ENCODE data around the gene C1QB. TPM values are rescaled to one million over a fixed set of nuclear protein-coding genes. Genes with fewer than 3 reads are reported as not detected.

The C1QB gene
- total and polyA plus RNA-seq, 9 of the 15 experiments (the other 6 are each of a cell fraction or from before 2014, with no cell fraction given): 0.55 TPM; not detected in 8

- CTCF ChIA-PET (ENCODE audit: low intra/inter-chr PET ratio): interaction anchor here (6.1 kb wide), 1 partner anchor 216 kb away, joined by 96 read pairs; no protein-coding TSS in a partner anchor
- Histone ChIP-seq H3K27ac (ENCODE audit: extremely low read depth, low read depth, low read length) (no peak overlapping the region), H3K9me3 (replicated peaks; ENCODE audit: control insufficient read depth, insufficient read depth, low read depth, low read length) (no peaks in the 10 kb centered on the region), H3K9me1 (ENCODE audit: control insufficient read depth, insufficient read depth, low read length) (no peaks in the 10 kb centered on the region), H3K36me3 (ENCODE audit: control insufficient read depth, insufficient read depth, low read length) (no peaks in the 10 kb centered on the region), H3K9ac (ENCODE audit: insufficient read depth in 1 of 2, low read depth in 2 of 2, low read length in 2 of 2) (no peak overlapping the region), H3K27me3 (ENCODE audit: control insufficient read depth in 2 of 2, insufficient read depth in 2 of 2, low read length in 2 of 2) (peaks cover 0 to 35% of the 10 kb centered on the region in 2 experiments; a peak in 2 of 5 replicates), H2AFZ (ENCODE audit: low read depth, low read length) (no peak overlapping the region), H3K79me2 (ENCODE audit: control insufficient read depth, insufficient read depth, low read length) (no peaks in the 10 kb centered on the region), H3K4me2 (ENCODE audit: insufficient read depth, low read length) (no peak overlapping the region), H4K20me1 (replicated peaks; ENCODE audit: control insufficient read depth, insufficient read depth, low read length) (peaks cover 28% of the 10 kb centered on the region), H3K4me3 (no peak overlapping the region), H3K4me1 (replicated peaks in 1 of 2; ENCODE audit: control insufficient read depth in 2 of 2, insufficient read depth in 2 of 2, low read length in 2 of 2) (peaks cover 0 to 11% of the 10 kb centered on the region in 2 experiments; a peak in 3 of 5 replicates)
- no TSS peak for BruUV-seq (replicated peaks)
- 34% methylated on average over 23 of the region's 23 CpGs for WGBS (ENCODE audit: insufficient coverage, low coverage, missing lambda C conversion rate)
- FAIRE-seq (peak; percentile 58), DNase-seq (ENCODE audit: extremely low read depth in 1 of 4, low spot score in 3 of 4) (no peak), ATAC-seq (no peak)
- intact Hi-C loops (cut with micrococcal nuclease) (no loop called here), in situ Hi-C loops (cut with MboI) (no loop called here)
- POLR2A ChIA-PET: interaction anchor here (0.6 kb wide), 1 partner anchor 295 kb away, joined by 4 read pairs; no protein-coding TSS in a partner anchor
- TF ChIP-seq SMAD1 (IDR thresholded peaks at IDR 0.05; ENCODE audit: low read depth, low read length, partially characterized antibody) (no peak), FOXJ2 (tag; IDR thresholded peaks at IDR 0.05) (no peak), CBFA2T3 (IDR thresholded peaks at IDR 0.05) (no peak), BRD9 (IDR thresholded peaks at IDR 0.05; ENCODE audit: low read depth, partially characterized antibody) (peak; percentile 44), NRF1 (conservative IDR thresholded peaks at IDR 0.05 in 1 of 2, IDR thresholded peaks at IDR 0.05 in 1 of 2) (no peak), GTF3C2 (IDR thresholded peaks at IDR 0.05; ENCODE audit: borderline replicate concordance, extremely low read depth, insufficient read length) (no peak), HDAC1 (IDR thresholded peaks at IDR 0.05) (no peak), TCFL5 (CRISPR knock-in tag; conservative IDR thresholded peaks at IDR 0.05) (no peak), ZNF146 (CRISPR knock-in tag; IDR thresholded peaks at IDR 0.05; ENCODE audit: unreplicated experiment) (no peak), EWSR1 (IDR thresholded peaks at IDR 0.05; ENCODE audit: borderline replicate concordance, low read depth, partially characterized antibody) (no peak), CTCF (IDR thresholded peaks at IDR 0.05 in 2 of 3, conservative IDR thresholded peaks at IDR 0.05 in 1 of 3; ENCODE audit: insufficient read depth in 2 of 3, low read depth in 1 of 3, low read length in 3 of 3) (no peak), MAFF (IDR thresholded peaks at IDR 0.05; ENCODE audit: low read length) (no peak), STAG1 (CRISPR knock-in tag; IDR thresholded peaks at IDR 0.05; ENCODE audit: borderline replicate concordance) (no peak), EP300 (IDR thresholded peaks at IDR 0.05; ENCODE audit: low read length) (no peak), RCOR1 (IDR thresholded peaks at IDR 0.05; ENCODE audit: borderline replicate concordance in 1 of 2, low read depth in 2 of 2, low read length in 2 of 2) (peak in 1 of 2 experiments; percentile 46; a peak in 1 of 4 replicates), ZFP36 (IDR thresholded peaks at IDR 0.05; ENCODE audit: low read depth, low read length, partially characterized antibody) (peak; percentile 93), POU5F1 (IDR thresholded peaks at IDR 0.05; ENCODE audit: borderline replicate concordance, low read depth, low read length, partially characterized antibody) (no peak), TFAM (CRISPR knock-in tag; conservative IDR thresholded peaks at IDR 0.05) (no peak)
Measured at GRCh38 chr1:22638476-22639234, 14.4 kb upstream of the C1QB start.

Data from K562 (cell line).